Calu3 (cell line): ENCODE results near the gene TOM1L2. TPM values are rescaled to one million over a fixed set of nuclear protein-coding genes. Genes with fewer than 3 reads are reported as not detected.

ENCODE experiments used
- BruUV-seq: library from RNA; stranded (reverse); fragments of 400-500 nt; replicated peaks from 2 replicates; lab custom pipeline; 2021; lab: Mats Ljungman, UMichigan
- CTCF ChIA-PET: fragments of 300-600 bp; sonication (Branson Sonifier 250); formaldehyde crosslinking; loops from one replicate; lab custom pipeline; 2022; ENCODE audit warnings: antibody characterized with exemption; lab: Charles Lee
- DNase-seq: peaks from one replicate; pipeline ENCODE4 v3.0.0; 2022
- H3K27ac Mint-ChIP-seq: one replicate; pipeline ENCODE4 v1.8.0; 2022; ENCODE audit warnings: mixed read lengths; ENCODE audit not compliant: unreplicated experiment
- H3K27me3 Mint-ChIP-seq: one replicate; pipeline ENCODE4 v1.8.0; 2022; ENCODE audit warnings: mixed read lengths; ENCODE audit not compliant: unreplicated experiment
- H3K36me3 Mint-ChIP-seq: one replicate; pipeline ENCODE4 v1.8.0; 2022; ENCODE audit warnings: mild to moderate bottlenecking, moderate library complexity, mixed read lengths; ENCODE audit not compliant: insufficient read depth, unreplicated experiment
- H3K4me1 Mint-ChIP-seq: one replicate; pipeline ENCODE4 v1.8.0; 2022; ENCODE audit warnings: mild to moderate bottlenecking, low read depth, mixed read lengths; ENCODE audit not compliant: unreplicated experiment
- H3K4me3 Mint-ChIP-seq: one replicate; pipeline ENCODE4 v1.8.0; 2022; ENCODE audit warnings: mild to moderate bottlenecking, low read depth, moderate library complexity, mixed read lengths; ENCODE audit not compliant: unreplicated experiment
- H3K9me3 Mint-ChIP-seq: one replicate; pipeline ENCODE4 v1.8.0; 2022; ENCODE audit warnings: low read depth, mixed read lengths; ENCODE audit not compliant: unreplicated experiment
- intact Hi-C: fragments of 100-400 bp; cut with micrococcal nuclease; formaldehyde crosslinking; loops from one replicate; pipeline ENCODE4 v1.10.0; 2022; ENCODE audit not compliant: unreplicated experiment
- total RNA-seq: library from RNA; stranded (reverse); gene quantifications from 2 replicates; pipeline ENCODE4 v1.2.3, GENCODE V29; 2022
- TF ChIP-seq, protein P1 (sequence below): fragments of 200-600 bp; IDR thresholded peaks from one replicate; pipeline ENCODE4 v1.8.0; 2022; ENCODE audit warnings: antibody characterized with exemption; ENCODE audit not compliant: unreplicated experiment

Gene TOM1L2
- total RNA-seq, 1 experiment from 2014 or later, result 20.1 TPM

DNA sequence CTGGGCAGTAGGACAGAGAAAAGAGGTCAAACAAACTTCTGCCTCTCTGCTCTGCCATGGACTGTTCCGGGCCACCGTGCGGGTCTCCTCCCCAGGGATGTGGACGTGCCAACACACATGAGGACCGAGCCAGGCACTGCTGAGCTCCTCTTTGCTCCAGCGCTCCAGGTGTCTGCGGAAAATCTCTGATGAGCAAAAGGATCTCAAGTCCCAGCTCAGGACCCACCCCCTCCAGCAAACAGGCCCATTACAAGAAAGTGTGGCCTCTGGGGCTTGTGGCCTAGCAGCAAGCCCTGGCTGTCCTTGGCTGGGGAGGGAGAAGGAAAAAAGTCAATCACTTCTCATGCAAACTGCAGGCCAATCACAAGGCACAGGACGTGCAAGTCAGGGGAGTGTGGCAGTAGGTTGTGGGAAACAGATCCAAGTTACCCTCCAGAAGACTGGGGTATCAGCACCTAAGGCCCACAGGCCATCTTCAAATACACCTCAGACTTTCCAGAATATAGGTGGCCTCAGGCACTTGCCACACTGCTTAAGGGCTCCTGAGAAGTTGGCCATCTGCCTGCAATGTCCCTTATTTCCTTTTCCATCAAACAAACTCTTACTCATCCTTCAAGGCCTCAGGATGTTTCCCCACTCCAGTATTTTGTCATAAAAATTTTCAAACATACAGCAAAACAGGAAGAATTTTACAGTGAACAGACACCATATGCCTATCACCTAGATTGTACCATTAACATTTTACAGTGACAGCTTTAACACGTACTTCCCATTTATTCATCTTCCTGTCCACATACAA is 99.5 kb downstream of the TOM1L2 start:
- intact Hi-C loops, result no loop called here
- BruUV-seq, result no TSS peak
- no peaks in the 10 kb centered on the region for H3K4me1 Mint-ChIP-seq
- H3K4me3 Mint-ChIP-seq, result no peak overlapping the region
- CTCF ChIA-PET, result no interaction called here
- H3K9me3 Mint-ChIP-seq, result no peaks in the 10 kb centered on the region
- TF ChIP-seq, protein P1, sequence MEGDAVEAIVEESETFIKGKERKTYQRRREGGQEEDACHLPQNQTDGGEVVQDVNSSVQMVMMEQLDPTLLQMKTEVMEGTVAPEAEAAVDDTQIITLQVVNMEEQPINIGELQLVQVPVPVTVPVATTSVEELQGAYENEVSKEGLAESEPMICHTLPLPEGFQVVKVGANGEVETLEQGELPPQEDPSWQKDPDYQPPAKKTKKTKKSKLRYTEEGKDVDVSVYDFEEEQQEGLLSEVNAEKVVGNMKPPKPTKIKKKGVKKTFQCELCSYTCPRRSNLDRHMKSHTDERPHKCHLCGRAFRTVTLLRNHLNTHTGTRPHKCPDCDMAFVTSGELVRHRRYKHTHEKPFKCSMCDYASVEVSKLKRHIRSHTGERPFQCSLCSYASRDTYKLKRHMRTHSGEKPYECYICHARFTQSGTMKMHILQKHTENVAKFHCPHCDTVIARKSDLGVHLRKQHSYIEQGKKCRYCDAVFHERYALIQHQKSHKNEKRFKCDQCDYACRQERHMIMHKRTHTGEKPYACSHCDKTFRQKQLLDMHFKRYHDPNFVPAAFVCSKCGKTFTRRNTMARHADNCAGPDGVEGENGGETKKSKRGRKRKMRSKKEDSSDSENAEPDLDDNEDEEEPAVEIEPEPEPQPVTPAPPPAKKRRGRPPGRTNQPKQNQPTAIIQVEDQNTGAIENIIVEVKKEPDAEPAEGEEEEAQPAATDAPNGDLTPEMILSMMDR, result no peak
- H3K27me3 Mint-ChIP-seq, result no peaks in the 10 kb centered on the region
- no peaks in the 10 kb centered on the region for H3K36me3 Mint-ChIP-seq
- H3K27ac Mint-ChIP-seq, result no peak overlapping the region
- no peak for DNase-seq

DNA sequence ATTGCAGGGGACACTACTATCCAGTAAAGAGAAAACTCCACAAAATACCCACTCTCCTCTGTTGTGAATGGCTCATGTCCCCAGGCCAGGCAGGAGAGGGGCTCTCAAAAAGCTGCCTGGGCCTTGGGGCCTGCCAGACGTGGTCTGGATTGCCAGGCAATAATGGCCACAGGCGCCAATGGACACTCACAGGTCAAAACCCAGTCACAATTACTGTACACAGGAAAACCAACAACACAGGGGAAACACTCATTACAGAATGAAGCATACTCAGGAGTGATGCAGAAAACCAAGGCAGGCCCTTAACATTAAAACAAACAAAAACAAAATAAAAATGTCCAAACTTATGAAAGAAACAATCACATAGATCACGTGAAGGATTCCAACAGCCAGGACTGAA is 100.3 kb downstream of the TOM1L2 start:
- CTCF ChIA-PET, result no interaction called here
- no peak for DNase-seq
- intact Hi-C loops, result no loop called here
- Mint-ChIP-seq H3K9me3 (no peaks in the 10 kb centered on the region), H3K4me3 (no peak overlapping the region), H3K36me3 (no peaks in the 10 kb centered on the region), H3K27me3 (no peaks in the 10 kb centered on the region), H3K4me1 (no peaks in the 10 kb centered on the region), H3K27ac (no peak overlapping the region)
- BruUV-seq, result no TSS peak
- TF ChIP-seq, protein P1, result no peak

DNA sequence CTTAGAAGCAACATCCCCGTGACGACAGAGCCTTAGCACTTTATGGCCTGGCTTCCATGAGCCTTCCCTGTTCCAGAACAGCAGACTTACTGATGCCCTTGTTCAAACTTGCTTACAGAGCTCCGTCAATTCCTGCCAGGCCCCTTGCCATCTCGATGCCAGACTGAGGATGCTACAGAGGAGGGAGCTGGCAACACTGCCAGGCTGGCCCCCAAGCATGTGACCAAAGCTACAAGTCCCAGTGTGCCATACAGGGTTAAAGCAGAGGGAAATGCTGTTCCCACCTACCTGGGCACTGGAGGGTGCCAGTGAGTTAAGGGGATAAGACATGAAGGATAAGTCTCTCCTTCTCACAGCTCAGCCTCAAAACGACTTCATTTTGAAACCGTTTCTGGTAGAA is 102.0 kb downstream of the TOM1L2 start:
- no peaks in the 10 kb centered on the region for H3K27me3 Mint-ChIP-seq
- no peak overlapping the region for H3K27ac Mint-ChIP-seq
- H3K36me3 Mint-ChIP-seq, result no peaks in the 10 kb centered on the region
- TF ChIP-seq, protein P1, result no peak
- CTCF ChIA-PET, result no interaction called here
- DNase-seq, result no peak
- no peaks in the 10 kb centered on the region for H3K9me3 Mint-ChIP-seq
- H3K4me1 Mint-ChIP-seq, result no peaks in the 10 kb centered on the region
- intact Hi-C loops, result no loop called here
- no peak overlapping the region for H3K4me3 Mint-ChIP-seq
- no TSS peak for BruUV-seq

DNA sequence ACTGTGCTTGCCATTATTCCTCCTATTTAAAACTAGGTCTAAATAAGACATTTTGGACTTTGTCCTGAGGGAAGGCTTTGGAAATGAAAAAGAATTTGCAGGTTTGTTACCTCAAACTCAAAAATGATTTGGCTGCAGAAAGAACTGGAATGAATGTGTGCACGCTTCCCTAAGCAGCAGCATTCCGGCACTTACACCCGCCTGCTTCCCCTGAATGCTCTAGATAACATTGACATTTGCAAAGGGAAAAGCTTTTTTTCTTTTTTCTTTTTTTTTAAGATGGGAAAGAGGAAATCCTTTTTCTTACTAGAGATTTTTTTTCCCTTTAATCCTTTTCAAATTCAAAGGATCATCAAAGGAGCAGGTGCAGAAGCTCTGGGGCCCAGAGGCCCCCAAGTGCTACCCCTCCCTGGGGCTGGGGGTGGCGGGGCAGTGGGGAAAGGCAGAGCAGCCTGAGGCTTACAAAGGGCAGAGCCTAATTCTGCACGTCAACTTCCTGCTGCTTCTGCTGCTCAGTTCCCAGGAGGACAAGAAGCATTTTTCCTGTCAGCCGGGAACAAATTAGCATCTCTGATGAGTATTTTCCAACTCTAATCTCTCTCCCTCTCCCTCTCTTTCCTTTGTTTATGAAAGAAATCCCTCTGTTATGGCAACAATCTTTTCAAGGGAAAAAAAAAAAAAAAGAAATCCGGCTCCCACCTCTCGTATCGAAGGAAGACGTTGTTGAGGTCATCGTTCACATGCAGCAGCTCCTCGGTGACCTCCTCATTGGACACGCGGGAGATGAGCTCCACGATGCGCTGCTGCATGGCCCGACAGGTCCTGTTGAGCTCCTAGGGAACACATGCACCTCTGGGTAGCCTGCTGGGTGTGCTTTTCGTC is 103.3 kb downstream of the TOM1L2 start:
- H3K9me3 Mint-ChIP-seq, result no peaks in the 10 kb centered on the region
- CTCF ChIA-PET, result interaction anchor here (0.6 kb wide), 1 partner anchor 36 kb away, joined by 4 read pairs; no protein-coding TSS in a partner anchor
- no peaks in the 10 kb centered on the region for H3K36me3 Mint-ChIP-seq
- H3K27me3 Mint-ChIP-seq, result no peaks in the 10 kb centered on the region
- intact Hi-C loops, result loop anchor here (10.0 kb wide), 1 partner anchor 54 kb away; no protein-coding TSS in a partner anchor
- H3K4me1 Mint-ChIP-seq, result no peaks in the 10 kb centered on the region
- no peak for DNase-seq
- BruUV-seq, result no TSS peak
- H3K27ac Mint-ChIP-seq, result no peak overlapping the region
- TF ChIP-seq, protein P1, result no peak
- H3K4me3 Mint-ChIP-seq, result no peak overlapping the region
